GM12874 (cell line): ENCODE data around the gene TIMM29.

ENCODE experiments used
- TF ChIP-seq, protein P1 (sequence below): IDR thresholded peaks from 2 replicates; pipeline ENCODE4 v1.5.1; 2011; ENCODE audit warnings: low read depth, mild to moderate bottlenecking, control low read depth, low read length, moderate library complexity; ENCODE audit not compliant: insufficient read depth

Gene TIMM29

DNA sequence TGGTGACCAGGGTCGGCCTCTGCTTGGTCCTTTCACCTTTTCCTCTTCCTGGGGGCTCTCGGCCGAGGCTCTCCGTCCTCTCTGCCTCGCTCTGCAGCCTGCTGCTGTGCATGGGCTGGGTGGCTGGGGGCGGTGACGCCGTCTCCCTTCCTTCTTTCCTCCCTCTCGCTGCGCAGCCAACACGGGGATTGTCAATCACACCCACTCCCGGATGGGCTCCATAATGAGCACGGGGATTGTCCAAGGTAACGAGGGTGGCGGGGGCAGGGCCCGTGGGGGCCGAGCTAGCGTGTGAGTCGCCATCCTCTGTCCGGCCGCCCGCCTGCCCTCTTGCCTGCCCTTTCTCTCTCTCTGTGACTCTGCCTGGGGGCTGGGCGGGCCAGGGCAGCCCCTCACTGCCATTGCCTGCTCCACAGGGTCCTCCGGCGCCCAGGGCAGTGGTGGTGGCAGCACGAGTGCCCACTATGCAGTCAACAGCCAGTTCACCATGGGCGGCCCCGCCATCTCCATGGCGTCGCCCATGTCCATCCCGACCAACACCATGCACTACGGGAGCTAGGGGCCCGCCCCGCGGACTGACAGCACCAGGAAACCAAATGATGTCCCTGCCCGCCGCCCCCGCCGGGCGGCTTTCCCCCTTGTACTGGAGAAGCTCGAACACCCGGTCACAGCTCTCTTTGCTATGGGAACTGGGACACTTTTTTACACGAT is 7.3 kb upstream of the TIMM29 start:
- TF ChIP-seq, protein P1, sequence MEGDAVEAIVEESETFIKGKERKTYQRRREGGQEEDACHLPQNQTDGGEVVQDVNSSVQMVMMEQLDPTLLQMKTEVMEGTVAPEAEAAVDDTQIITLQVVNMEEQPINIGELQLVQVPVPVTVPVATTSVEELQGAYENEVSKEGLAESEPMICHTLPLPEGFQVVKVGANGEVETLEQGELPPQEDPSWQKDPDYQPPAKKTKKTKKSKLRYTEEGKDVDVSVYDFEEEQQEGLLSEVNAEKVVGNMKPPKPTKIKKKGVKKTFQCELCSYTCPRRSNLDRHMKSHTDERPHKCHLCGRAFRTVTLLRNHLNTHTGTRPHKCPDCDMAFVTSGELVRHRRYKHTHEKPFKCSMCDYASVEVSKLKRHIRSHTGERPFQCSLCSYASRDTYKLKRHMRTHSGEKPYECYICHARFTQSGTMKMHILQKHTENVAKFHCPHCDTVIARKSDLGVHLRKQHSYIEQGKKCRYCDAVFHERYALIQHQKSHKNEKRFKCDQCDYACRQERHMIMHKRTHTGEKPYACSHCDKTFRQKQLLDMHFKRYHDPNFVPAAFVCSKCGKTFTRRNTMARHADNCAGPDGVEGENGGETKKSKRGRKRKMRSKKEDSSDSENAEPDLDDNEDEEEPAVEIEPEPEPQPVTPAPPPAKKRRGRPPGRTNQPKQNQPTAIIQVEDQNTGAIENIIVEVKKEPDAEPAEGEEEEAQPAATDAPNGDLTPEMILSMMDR = no peak

DNA sequence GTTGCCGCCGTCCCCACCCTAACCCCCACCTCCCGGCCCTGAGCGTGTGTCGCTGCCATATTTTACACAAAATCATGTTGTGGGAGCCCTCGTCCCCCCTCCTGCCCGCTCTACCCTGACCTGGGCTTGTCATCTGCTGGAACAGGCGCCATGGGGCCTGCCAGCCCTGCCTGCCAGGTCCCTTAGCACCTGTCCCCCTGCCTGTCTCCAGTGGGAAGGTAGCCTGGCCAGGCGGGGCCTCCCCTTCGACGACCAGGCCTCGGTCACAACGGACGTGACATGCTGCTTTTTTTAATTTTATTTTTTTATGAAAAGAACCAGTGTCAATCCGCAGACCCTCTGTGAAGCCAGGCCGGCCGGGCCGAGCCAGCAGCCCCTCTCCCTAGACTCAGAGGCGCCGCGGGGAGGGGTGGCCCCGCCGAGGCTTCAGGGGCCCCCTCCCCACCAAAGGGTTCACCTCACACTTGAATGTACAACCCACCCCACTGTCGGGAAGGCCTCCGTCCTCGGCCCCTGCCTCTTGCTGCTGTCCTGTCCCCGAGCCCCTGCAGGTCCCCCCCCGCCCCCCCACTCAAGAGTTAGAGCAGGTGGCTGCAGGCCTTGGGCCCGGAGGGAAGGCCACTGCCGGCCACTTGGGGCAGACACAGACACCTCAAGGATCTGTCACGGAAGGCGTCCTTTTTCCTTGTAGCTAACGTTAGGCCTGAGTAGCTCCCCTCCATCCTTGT is 6.5 kb upstream of the TIMM29 start:
- TF ChIP-seq, protein P1 = no peak

DNA sequence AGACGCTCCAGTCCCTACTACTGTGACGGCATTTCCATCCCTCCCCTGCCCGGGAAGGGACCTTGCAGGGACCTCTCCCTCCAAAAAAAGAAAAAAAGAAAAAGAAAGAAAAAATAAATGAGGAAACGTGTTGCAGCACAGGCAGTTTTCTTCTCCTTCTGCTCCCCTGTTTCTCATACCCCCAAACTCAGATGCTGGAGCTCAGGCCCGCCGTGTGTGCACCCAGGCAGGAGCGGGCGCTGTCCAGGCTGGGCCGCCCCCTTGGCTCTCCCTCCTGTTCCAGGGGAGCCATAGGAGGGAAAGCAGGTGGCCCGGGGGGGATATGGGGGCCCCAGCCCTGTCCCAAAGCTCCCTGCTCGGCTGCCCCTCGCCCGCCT is 6.0 kb upstream of the TIMM29 start:
- TF ChIP-seq, protein P1 = no peak

DNA sequence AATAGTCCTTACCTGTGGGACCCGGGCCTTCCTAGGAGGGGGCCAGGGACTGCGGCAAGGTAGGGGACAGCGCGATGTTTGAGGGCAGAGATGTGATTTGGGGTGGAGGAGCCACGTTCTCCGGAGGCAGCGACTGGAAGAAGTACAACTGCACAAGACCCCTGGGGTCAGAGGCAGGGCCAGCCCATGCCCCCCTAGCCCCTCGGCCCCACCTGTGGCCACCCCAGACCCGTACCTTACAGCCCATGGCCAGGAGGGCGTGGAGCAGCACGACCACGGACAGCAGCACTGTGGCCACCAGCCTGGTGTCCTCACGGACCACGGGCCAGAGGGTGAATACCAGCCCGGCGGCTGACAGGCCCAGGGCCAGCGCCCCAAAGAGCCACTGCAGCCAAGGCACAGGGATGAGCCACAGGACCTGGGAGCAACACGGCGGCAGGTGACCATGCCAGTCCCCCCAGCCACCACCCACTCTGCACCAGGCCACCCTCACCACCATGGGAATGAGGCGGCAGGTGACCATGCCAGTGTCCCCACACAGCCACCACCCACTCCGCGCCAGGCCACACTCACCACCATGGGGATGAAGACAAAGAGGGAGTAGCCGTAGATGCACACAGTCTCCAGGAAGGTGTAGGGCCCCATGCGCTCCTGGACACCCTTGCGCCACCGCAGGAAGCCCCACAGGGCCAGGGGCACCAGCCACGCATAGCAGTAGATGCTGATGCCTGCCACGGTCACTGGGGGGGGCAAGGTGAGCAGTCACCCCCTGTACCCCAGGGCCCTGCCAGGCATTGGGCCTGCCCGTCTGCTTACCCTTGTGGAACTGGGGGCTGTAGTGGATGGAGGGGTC is 5.1 kb upstream of the TIMM29 start:
- TF ChIP-seq, protein P1 = no peak

DNA sequence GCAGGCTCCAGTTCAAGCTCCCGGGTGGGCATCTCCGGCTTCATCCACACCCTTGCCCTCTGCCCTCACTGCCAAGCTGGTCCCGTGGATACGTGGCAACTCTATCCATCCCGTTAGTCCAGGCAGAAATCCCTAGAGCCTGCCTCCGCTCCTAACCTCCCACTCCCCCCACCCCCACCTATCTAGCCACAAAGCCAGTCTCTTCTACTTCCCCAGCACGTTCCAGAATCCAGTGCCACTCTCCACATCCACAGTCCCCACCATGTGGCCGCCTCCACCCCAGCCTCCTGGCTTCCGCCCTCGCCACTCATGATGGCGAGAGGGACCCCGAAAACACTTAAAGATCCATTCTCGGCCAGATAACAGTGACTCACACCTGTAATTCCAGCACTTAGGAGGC is 4.0 kb upstream of the TIMM29 start:
- TF ChIP-seq, protein P1 = no peak

DNA sequence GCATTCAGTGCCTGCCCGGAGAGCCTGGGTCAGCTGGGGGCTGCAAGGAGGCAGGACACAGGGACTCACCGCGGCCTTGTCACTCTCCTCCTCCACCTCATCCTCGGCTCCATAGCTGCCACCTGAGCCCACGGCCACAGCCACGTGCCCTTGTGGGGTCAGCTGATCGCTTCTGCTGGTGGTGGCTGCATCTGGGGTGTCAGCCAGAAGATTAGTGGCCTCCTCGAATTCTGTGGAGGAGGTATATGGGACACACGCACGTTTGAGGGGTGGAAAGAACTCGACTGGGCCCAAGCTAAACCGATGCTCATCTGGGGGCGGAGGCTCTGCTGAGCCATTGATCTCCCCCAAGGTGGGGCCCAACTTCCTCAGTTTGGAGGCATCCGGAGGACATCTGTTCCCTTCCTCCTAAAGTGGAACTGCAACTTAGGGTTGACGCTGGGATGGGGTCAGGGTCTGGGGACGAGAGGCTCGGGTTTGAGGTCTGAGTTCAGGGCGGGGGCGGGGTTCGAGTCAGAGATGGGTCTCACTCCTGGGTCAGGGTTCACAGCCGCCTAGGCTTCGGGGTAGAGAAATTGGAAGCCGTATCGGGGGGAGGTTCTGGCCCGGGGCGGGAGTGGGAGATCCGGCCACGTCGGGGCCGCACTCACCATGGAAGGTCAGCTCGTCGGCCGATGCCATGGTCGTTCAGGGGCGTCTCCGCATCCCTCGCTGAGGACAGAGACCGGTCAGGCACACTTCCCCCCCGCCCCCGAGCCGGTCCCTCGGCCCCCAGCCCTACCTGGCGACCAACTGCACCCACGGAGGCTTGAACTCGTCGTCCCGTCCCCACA is 665 bp upstream of the TIMM29 start:
- TF ChIP-seq, protein P1 = no peak
